HG03457 (cell line): ENCODE data around the gene ARID2.

Experiments
- ATAC-seq: cut with Tn5 transposase; IDR thresholded peaks from one replicate; pipeline ENCODE4 v1.9.1; 2021; ENCODE audit warnings: moderate number of reproducible peaks; ENCODE audit not compliant: unreplicated experiment

The ARID2 gene

DNA sequence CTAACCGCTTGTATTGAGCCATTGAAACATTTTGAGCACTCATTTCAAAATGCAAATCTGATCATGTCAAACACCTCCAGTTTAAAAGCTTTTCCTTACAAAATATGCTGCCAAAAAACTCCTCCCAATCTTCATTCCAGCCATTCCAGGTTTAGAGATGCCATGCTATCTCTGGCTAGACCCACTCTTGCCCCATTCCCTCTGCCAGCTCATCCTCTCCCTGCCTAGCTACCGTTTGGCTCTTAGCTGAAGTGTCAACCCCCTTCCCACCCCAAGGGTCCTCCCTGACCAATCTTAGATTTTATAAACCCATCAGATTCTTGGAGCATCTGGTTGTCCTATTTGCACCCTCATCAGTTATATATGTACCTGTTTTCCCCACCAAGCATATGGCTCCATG, 185.9 kb downstream of the ARID2 start:
- no peak for ATAC-seq

DNA sequence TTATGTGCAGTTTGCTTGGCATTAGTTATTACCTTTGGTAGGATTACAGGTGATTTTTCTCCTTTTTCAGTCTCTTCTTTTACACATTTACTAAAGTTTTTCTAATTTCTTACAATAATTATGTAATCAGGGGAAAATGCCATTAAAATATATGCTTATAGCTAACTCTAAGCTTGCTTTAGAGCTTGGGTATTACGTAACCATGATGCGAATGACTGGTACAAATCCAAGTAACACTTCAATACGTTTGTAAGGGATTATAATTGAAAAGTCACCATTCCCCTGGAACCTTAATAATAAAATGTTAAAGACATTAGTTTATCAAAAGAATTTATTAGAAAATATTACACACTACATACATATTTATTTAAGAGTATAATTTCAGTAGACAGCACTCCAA, 189.3 kb downstream of the ARID2 start:
- no peak for ATAC-seq

DNA sequence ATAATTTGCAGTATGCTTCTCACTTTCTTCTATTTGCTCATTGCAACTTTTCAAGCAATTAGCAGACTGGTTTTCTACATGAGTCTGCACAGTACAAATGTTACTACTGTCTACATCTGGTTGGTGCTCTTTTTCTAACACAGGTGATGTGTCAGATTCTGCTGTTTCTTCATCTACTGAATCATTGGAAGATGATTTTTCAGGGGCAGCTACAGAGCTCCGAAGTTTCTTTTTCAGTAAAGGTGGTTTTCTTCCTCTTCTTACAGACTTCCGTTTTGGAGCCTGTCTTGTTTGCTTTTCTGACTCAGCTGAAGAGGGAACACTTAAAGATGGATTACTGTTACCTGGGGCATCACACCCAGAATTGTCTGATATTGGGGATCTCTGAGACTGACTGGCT, 198.8 kb downstream of the ARID2 start:
- ATAC-seq, result no peak

DNA sequence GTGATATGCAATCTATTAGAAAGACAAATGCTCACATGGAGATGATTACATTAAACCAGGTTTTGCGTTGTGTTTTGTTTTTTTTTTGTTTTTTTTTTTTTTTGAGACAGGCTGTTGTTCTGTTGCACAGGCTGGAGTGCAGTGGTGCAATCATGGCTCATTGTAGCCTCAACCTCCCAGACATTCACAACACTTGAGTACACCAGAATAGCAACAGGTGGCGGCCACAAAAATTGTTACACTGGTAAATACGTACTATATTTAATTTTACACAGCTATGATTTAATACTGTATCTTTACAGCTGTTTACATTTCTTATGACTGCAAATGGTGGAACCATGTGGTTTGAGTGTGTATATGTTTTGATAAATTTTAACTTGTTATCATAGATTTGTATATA, 200.9 kb downstream of the ARID2 start:
- ATAC-seq, result no peak

DNA sequence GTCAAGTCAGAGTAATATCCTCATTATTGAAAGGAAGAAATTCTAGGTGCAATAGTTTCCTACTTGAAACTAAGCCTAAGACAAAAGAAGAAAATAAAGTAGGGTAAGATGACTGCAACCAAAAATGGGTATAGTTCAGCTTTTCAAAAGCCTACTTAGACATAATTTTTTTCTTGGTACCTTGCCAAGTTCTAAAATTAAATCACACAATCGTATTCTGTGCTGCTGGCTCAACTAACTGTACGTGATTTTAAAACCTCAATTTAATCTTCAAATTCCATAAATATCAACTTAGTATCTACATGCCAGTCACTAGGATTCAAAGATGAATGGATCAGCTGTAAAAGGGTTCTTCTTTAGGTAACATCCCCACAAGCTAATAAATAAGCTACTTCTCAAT, 204.0 kb downstream of the ARID2 start:
- no peak for ATAC-seq

DNA sequence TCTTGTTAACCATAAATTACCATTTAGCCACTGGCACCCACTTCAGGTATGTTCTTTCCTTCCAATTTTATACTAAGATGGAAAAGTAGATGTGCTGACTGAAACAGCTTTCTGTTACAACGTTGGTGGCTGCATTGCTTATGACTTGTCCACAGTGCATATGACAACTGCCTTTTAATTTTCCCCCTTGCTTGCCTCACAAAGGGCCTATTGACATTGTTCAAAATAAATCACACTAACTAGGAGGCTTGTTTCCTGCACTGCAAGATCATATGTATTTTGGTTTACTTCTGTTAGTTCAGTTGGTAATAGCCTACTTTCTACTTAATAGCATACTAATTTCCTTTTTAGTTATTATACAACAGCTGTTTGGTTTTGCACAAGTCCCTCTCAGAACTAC, 205.4 kb downstream of the ARID2 start:
- no peak for ATAC-seq

DNA sequence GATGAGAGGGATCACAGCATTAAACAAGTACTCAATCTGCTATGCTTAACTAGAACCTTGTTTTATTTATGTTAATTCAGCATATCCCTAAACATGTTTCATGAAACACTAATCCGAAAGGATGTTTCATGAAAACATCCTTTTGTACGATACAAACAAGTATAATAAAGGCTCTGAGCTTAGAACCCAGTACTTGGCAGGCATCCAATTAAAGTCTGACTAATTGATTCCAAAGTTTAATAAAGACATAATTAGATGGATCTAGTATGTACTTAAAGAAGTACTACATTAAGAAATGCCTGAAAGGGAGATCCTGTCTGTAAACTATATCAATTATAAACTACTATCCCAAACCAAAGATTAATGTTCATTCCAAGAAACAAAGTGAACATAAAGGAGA, 209.1 kb downstream of the ARID2 start:
- ATAC-seq, result no peak

DNA sequence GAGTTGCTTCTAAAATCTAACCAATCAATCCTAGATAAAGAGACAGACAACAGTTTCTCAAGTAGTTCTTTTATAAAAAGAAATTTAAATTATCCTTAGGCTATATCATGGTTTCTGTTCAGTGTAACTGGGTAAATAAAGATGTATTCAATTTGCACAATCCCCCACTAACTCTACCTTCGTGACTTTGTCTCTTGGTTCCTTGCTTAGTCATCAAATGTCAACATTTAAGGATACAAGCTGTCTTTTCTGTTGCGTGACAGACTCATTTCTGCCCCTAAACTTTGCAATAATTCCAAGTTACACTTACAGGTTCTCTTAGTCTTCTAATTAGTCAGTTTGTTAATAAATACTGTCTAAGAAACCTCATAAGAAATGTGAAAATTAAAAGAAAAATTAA, 210.3 kb downstream of the ARID2 start:
- ATAC-seq, result no peak

DNA sequence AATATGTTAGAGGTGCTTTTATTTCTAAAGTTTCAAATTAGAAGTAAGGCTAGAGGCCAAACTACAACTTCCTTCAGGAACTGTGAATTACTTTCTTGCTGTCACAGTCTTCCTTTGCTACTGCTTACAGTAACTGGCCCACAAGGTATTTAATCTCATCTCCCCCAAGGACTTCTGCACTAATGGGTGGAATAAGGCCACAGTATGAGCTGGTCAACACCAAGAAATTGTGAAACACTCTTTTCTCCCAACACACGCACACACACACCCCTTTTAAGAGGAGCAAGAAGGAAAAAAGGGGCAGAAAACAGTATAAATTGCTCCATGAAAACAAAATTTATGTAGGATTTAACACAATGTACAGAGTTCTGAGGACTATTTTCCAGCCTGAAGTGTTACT, 215.3 kb downstream of the ARID2 start:
- no peak for ATAC-seq

DNA sequence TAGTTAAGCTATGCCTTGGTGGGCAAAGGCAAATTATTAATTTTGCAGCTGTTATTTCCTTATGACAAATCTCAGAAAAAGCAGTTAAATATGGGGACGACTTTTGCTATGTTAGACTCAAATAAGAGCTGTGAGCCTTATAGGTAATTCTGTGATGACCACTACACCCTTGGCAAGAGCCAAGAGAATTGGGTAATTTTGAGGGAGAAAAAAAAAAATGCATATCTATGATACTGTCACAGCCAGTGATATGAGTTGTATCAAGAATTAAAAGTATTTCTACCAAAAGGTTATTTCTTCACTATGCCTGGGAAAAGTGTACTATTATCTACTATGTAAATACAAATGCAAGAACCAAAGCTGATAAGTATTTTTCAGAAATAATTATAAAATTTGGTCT, 216.9 kb downstream of the ARID2 start:
- no peak for ATAC-seq

DNA sequence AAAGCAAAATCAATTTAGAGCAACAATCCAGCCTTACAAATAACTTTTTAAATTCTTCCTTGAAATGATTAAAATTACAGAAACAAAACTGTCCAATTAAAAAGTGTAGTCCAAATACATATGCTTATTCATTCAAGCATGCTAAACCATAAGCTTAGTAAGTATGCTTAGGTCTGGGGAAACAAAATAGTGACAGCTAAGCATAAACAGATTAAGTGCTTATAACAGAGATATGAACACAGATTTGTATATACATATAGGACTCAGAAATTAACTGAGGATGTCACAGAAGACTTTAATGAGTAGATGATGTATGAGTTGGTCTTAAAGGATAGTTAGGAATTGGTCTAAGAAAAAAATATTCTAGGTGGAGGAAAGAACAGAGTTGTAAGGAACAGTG, 219.0 kb downstream of the ARID2 start:
- ATAC-seq, result no peak
